ENCODE results near the gene SULT1A1. TPM values are rescaled to one million over a fixed set of nuclear protein-coding genes. Genes with fewer than 3 reads are reported as not detected.

Gene SULT1A1
- total and polyA plus RNA-seq, 2 of the 8 experiments (the other 6 are each of a cell fraction or from before 2014, with no cell fraction given), result 2.1 to 4.0 TPM

- H2BK5ac ChIP-seq (ENCODE audit: low read depth, low read length), result no peak overlapping the region
- no peaks in the 10 kb centered on the region for H3K4me1 ChIP-seq (replicated peaks in 1 of 4; ENCODE audit: control insufficient read depth in 3 of 4, insufficient read depth in 4 of 4, low read length in 3 of 4)
- no peak overlapping the region for H2AFZ ChIP-seq (ENCODE audit: low read length)
- no peak for FAIRE-seq
- H3K23me2 ChIP-seq (ENCODE audit: low read depth, low read length), result no peaks in the 10 kb centered on the region
- H3K27me3 ChIP-seq (replicated peaks in 1 of 4; ENCODE audit: control insufficient read depth in 3 of 4, extremely low read depth in 1 of 4, insufficient read depth in 3 of 4, low read length in 3 of 4), result no peaks in the 10 kb centered on the region
- H3K4ac ChIP-seq (replicated peaks; ENCODE audit: insufficient read length, low read depth, low read length), result no peak overlapping the region
- DNase-seq (ENCODE audit: low read depth in 1 of 2, low spot score in 2 of 2), result no peak
- no peak overlapping the region for H2BK12ac ChIP-seq (ENCODE audit: low read depth, low read length)
- no peak overlapping the region for H2AK5ac ChIP-seq (ENCODE audit: low read depth, low read length)
- H4K91ac ChIP-seq (replicated peaks; ENCODE audit: insufficient read length, low read length), result no peak overlapping the region
- H4K5ac ChIP-seq (ENCODE audit: insufficient read length, low read depth, low read length), result no peak overlapping the region
- H3K4me3 ChIP-seq (ENCODE audit: extremely low read depth in 1 of 4, insufficient read depth in 2 of 4, low read depth in 3 of 4, low read length in 4 of 4), result no peak overlapping the region
- no peak overlapping the region for H3K56ac ChIP-seq (replicated peaks; ENCODE audit: insufficient read length, low read depth, low read length)
- H3K9me3 ChIP-seq (ENCODE audit: insufficient read depth in 2 of 2, low read depth in 1 of 2, low read length in 1 of 2), result peaks cover 2 to 3% of the 10 kb centered on the region in 2 experiments
- H3K27ac ChIP-seq (ENCODE audit: low read depth, low read length), result no peak overlapping the region
- no peak overlapping the region for H3K18ac ChIP-seq (ENCODE audit: extremely low read depth, low read length)
- no peak overlapping the region for H3K4me2 ChIP-seq (ENCODE audit: insufficient read depth in 1 of 2, low read depth in 2 of 2, low read length in 2 of 2)
- peaks cover 0 to 2% (median 0%) of the 10 kb centered on the region in 4 experiments; a peak in 1 of 8 replicates for H3K36me3 ChIP-seq (ENCODE audit: control insufficient read depth in 2 of 4, insufficient read depth in 4 of 4, low read length in 3 of 4)
- no peaks in the 10 kb centered on the region for H3K79me1 ChIP-seq (ENCODE audit: low read depth, low read length)
- no peak overlapping the region for H2BK15ac ChIP-seq (ENCODE audit: low read length)
- H2BK20ac ChIP-seq (ENCODE audit: low read length), result no peak overlapping the region
- H4K20me1 ChIP-seq (replicated peaks in 1 of 2; ENCODE audit: control insufficient read depth in 1 of 2, insufficient read depth in 2 of 2, low read length in 2 of 2), result peaks cover 0 to 2% of the 10 kb centered on the region in 2 experiments
- no peak overlapping the region for H3K23ac ChIP-seq (ENCODE audit: insufficient read length)
- H3K14ac ChIP-seq (ENCODE audit: insufficient read length), result no peak overlapping the region
- TF ChIP-seq SIX5 (IDR thresholded peaks at IDR 0.05; ENCODE audit: low read depth, low read length) (no peak), CBX8 (IDR thresholded peaks at IDR 0.05; ENCODE audit: borderline replicate concordance, low read depth, low read length) (no peak), NANOG (IDR thresholded peaks at IDR 0.05; ENCODE audit: insufficient read depth, low read depth, low read length, poor library complexity, severe bottlenecking) (no peak), CHD2 (IDR thresholded peaks at IDR 0.05; ENCODE audit: low read length) (no peak), RFX5 (IDR thresholded peaks at IDR 0.05; ENCODE audit: borderline replicate concordance, low read depth, low read length) (no peak), EP300 (IDR thresholded peaks at IDR 0.05; ENCODE audit: borderline replicate concordance in 1 of 2, low read depth in 2 of 2, low read length in 2 of 2) (no peak), CTBP2 (IDR thresholded peaks at IDR 0.05; ENCODE audit: borderline replicate concordance, insufficient read depth, insufficient read length, low read length) (no peak), CTCF (IDR thresholded peaks at IDR 0.05; ENCODE audit: control extremely low read depth in 1 of 3, insufficient read depth in 1 of 3, low read depth in 1 of 3, low read length in 3 of 3) (no peak), RNF2 (IDR thresholded peaks at IDR 0.05; ENCODE audit: borderline replicate concordance, low read depth, low read length, missing control alignments, poor library complexity, severe bottlenecking) (no peak)
- ChIA-PET POLR2A (ENCODE audit: partially characterized antibody) (no interaction called here), CTCF (ENCODE audit: partially characterized antibody) (no interaction called here)
- no peak overlapping the region for H4K8ac ChIP-seq (ENCODE audit: extremely low read depth, insufficient read depth, low read length)
- H2BK120ac ChIP-seq (replicated peaks; ENCODE audit: low read depth, low read length), result no peak overlapping the region
- WGBS, 2 experiments (ENCODE audit: extremely low coverage in 1 of 2, insufficient coverage in 1 of 2, insufficient read length in 1 of 2, insufficient replicate concordance in 2 of 2, low coverage in 1 of 2, low lambda C conversion rate in 2 of 2, missing lambda C conversion rate in 1 of 2), result 84% methylated on average over 4 of the region's 4 CpGs; no CpG with 5 or more reads in 1 of the 2 experiments
- no peaks in the 10 kb centered on the region; a peak in 1 of 4 replicates for H3K79me2 ChIP-seq (ENCODE audit: control insufficient read depth in 1 of 2, insufficient read depth in 2 of 2, low read length in 2 of 2)
- no peak overlapping the region for H3K9ac ChIP-seq (replicated peaks in 1 of 4; ENCODE audit: extremely low read depth in 1 of 4, low read depth in 3 of 4, low read length in 3 of 4)
Observed at GRCh38 chr16:28562199-28562598, 47.6 kb downstream of the SULT1A1 start.

Measured in H1 (cell line).